ENCODE measurements around the gene CD33.

- TF ChIP-seq MAX (IDR thresholded peaks at IDR 0.05) (no peak), CTCF (IDR thresholded peaks at IDR 0.05) (no peak), ZC3H11A (IDR thresholded peaks at IDR 0.05) (no peak), MAZ (IDR thresholded peaks at IDR 0.05; ENCODE audit: borderline replicate concordance, low read depth, low read length) (no peak), RCOR1 (IDR thresholded peaks at IDR 0.05; ENCODE audit: low read depth, low read length) (no peak), MYC (IDR thresholded peaks at IDR 0.05; ENCODE audit: borderline replicate concordance, low read length) (no peak), EP300 (IDR thresholded peaks at IDR 0.05) (no peak), BCL3 (IDR thresholded peaks at IDR 0.05) (no peak)
Observed at GRCh38 chr19:51227326-51227725, 2.4 kb downstream of the CD33 start.

All from A549 (cell line).